ENCODE measurements around the gene ZNF839. TPM values are rescaled to one million over a fixed set of nuclear protein-coding genes. Genes with fewer than 3 reads are reported as not detected.

Gene ZNF839
- total RNA-seq, 1 experiment from 2014 or later: 23.0 TPM

DNA sequence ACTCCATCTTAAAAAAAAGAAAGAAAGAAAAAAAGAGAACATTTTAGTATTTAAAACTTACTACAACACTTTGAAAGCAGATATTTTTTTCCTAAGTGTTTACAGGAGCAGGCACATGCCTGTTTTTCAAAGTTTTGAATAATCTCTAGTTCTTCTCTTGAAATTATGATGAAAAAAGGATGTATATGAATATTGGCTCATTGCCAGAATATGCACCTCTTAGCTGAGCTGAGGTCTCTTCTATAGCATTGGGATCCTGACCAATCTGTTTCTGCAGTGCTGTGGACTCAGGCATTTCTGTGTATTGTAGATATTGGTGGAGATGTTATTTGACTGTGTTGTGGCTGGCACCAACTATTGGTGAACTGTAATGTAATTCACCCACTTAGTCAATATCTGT, 58.1 kb downstream of the ZNF839 start:
- Mint-ChIP-seq H3K4me3 (ENCODE audit: unreplicated experiment) (no peak overlapping the region), H3K4me1 (ENCODE audit: insufficient read depth, unreplicated experiment) (no peaks in the 10 kb centered on the region), H3K27me3 (ENCODE audit: insufficient read depth, unreplicated experiment) (no peaks in the 10 kb centered on the region), H3K36me3 (ENCODE audit: insufficient read depth, unreplicated experiment) (peaks cover 23% of the 10 kb centered on the region), H3K27ac (ENCODE audit: low read depth, unreplicated experiment) (no peak overlapping the region), H3K9me3 (ENCODE audit: unreplicated experiment) (no peaks in the 10 kb centered on the region)
- intact Hi-C loops (cut with micrococcal nuclease): no loop called here
- TF ChIP-seq, protein P1, sequence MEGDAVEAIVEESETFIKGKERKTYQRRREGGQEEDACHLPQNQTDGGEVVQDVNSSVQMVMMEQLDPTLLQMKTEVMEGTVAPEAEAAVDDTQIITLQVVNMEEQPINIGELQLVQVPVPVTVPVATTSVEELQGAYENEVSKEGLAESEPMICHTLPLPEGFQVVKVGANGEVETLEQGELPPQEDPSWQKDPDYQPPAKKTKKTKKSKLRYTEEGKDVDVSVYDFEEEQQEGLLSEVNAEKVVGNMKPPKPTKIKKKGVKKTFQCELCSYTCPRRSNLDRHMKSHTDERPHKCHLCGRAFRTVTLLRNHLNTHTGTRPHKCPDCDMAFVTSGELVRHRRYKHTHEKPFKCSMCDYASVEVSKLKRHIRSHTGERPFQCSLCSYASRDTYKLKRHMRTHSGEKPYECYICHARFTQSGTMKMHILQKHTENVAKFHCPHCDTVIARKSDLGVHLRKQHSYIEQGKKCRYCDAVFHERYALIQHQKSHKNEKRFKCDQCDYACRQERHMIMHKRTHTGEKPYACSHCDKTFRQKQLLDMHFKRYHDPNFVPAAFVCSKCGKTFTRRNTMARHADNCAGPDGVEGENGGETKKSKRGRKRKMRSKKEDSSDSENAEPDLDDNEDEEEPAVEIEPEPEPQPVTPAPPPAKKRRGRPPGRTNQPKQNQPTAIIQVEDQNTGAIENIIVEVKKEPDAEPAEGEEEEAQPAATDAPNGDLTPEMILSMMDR (IDR thresholded peaks at IDR 0.05; ENCODE audit: unreplicated experiment): no peak
- no peak for DNase-seq (ENCODE audit: unreplicated experiment)
- ChIA-PET POLR2A (no interaction called here), CTCF (no interaction called here)
- no TSS peak for BruUV-seq (replicated peaks)

DNA sequence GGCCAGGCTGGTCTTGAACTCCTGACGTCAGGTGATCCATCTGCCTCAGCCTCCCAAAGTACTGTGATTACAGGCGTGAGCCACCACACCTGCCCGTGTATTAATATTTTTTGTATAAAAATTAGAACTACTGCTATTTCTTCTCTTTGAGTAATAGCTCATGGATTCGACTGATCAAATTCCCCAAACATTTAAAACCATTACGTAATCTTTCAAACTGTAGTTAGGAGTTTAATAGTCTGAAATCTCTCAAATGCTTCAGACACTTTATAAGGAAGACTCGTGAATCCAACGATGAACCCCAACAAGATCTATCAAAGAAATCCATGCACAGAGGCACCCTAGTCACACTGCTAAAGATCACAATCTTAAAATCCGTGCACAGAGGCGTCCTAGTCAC, 59.3 kb downstream of the ZNF839 start:
- no TSS peak for BruUV-seq (replicated peaks)
- H3K27ac Mint-ChIP-seq (ENCODE audit: low read depth, unreplicated experiment): no peak overlapping the region
- TF ChIP-seq, protein P1 (IDR thresholded peaks at IDR 0.05; ENCODE audit: unreplicated experiment): no peak
- ChIA-PET POLR2A (no interaction called here), CTCF (no interaction called here)
- H3K27me3 Mint-ChIP-seq (ENCODE audit: insufficient read depth, unreplicated experiment): no peaks in the 10 kb centered on the region
- intact Hi-C loops (cut with micrococcal nuclease): no loop called here
- H3K36me3 Mint-ChIP-seq (ENCODE audit: insufficient read depth, unreplicated experiment): peaks cover 23% of the 10 kb centered on the region
- no peaks in the 10 kb centered on the region for H3K9me3 Mint-ChIP-seq (ENCODE audit: unreplicated experiment)
- H3K4me1 Mint-ChIP-seq (ENCODE audit: insufficient read depth, unreplicated experiment): no peaks in the 10 kb centered on the region
- no peak overlapping the region for H3K4me3 Mint-ChIP-seq (ENCODE audit: unreplicated experiment)
- no peak for DNase-seq (ENCODE audit: unreplicated experiment)

DNA sequence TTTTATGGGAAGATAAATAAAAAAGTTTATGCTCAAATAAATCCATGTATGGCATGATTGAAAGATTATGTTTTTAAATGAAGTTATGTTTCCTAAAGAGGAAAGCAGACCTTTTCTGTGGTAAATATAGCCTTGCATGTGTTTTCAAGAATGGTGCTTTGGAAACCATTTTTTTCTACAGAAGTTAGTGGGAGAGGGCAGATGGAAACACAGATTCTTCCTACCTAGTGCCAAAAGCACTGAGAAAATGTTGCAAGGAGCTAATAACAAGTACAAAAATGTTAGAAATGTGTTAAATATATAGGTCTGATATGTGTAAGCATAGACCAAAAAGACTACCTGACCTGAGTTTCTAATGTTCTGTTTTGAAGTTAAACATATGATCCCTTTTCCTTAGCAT, 67.5 kb downstream of the ZNF839 start:
- DNase-seq (ENCODE audit: unreplicated experiment): no peak
- H3K27me3 Mint-ChIP-seq (ENCODE audit: insufficient read depth, unreplicated experiment): no peaks in the 10 kb centered on the region
- H3K27ac Mint-ChIP-seq (ENCODE audit: low read depth, unreplicated experiment): no peak overlapping the region
- H3K4me3 Mint-ChIP-seq (ENCODE audit: unreplicated experiment): no peak overlapping the region
- H3K4me1 Mint-ChIP-seq (ENCODE audit: insufficient read depth, unreplicated experiment): no peaks in the 10 kb centered on the region
- no peaks in the 10 kb centered on the region for H3K9me3 Mint-ChIP-seq (ENCODE audit: unreplicated experiment)
- intact Hi-C loops (cut with micrococcal nuclease): no loop called here
- TF ChIP-seq, protein P1 (IDR thresholded peaks at IDR 0.05; ENCODE audit: unreplicated experiment): no peak
- CTCF ChIA-PET: interaction anchor here (0.6 kb wide), 1 partner anchor 35 kb away, joined by 3 read pairs; no protein-coding TSS in a partner anchor
- no TSS peak for BruUV-seq (replicated peaks)
- peaks cover 9% of the 10 kb centered on the region for H3K36me3 Mint-ChIP-seq (ENCODE audit: insufficient read depth, unreplicated experiment)
- POLR2A ChIA-PET: no interaction called here

DNA sequence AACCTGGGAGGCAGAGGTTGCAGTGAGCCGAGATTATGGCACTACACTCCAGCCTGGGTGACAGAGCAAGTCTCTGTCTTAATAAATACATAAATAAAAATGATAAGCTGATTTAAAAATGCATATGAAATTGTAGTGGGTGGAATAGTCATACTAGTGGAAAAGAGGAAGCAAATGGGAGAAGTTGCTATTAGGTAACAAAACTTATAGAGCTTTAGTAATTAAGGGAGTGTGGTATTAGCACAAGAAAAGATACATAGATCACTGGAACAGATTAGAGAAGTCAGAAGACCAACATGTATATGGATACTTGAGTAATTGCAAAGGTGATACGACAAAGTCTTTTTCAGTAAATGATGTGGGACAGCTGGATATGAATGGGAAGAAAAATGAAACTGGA, 69.7 kb downstream of the ZNF839 start:
- ChIA-PET CTCF (interaction anchor here (0.6 kb wide), 1 partner anchor 105 kb away, joined by 3 read pairs; no protein-coding TSS in a partner anchor), POLR2A (no interaction called here)
- intact Hi-C loops (cut with micrococcal nuclease): no loop called here
- no peak for DNase-seq (ENCODE audit: unreplicated experiment)
- Mint-ChIP-seq H3K4me3 (ENCODE audit: unreplicated experiment) (no peak overlapping the region), H3K27ac (ENCODE audit: low read depth, unreplicated experiment) (no peak overlapping the region), H3K4me1 (ENCODE audit: insufficient read depth, unreplicated experiment) (no peaks in the 10 kb centered on the region), H3K9me3 (ENCODE audit: unreplicated experiment) (no peaks in the 10 kb centered on the region), H3K27me3 (ENCODE audit: insufficient read depth, unreplicated experiment) (no peaks in the 10 kb centered on the region), H3K36me3 (ENCODE audit: insufficient read depth, unreplicated experiment) (peaks cover 9% of the 10 kb centered on the region)
- TF ChIP-seq, protein P1 (IDR thresholded peaks at IDR 0.05; ENCODE audit: unreplicated experiment): no peak
- no TSS peak for BruUV-seq (replicated peaks)

Data from MCF 10A (cell line).